ENCODE data around the gene HNMT.
"Not testable (repeated sequence)": the region's sequence is repeated elsewhere in the genome, so short reads cannot be mapped to it uniquely, and the experiment has no call there.

- not testable (repeated sequence) for TF ChIP-seq EZH2phosphoT487 (IDR thresholded peaks at IDR 0.05; ENCODE audit: borderline replicate concordance, low read length); CTCF (IDR thresholded peaks at IDR 0.05; ENCODE audit: low read depth, low read length, poor library complexity, severe bottlenecking)
These were observed 7.0 kb downstream of the HNMT start for GRCh38 chr2:137971259-137971658.
